GM21528 (cell line): ENCODE data around the gene STARD5.
"Not testable (repeated sequence)": the region's sequence is repeated elsewhere in the genome, so short reads cannot be mapped to it uniquely, and the experiment has no call there.

Source experiments
- ATAC-seq: cut with Tn5 transposase; IDR thresholded peaks from one replicate; pipeline ENCODE4 v1.9.1; 2021; ENCODE audit warnings: mild to moderate bottlenecking, moderate library complexity; ENCODE audit not compliant: unreplicated experiment, low FRiP score

STARD5 gene

GRCh38 chr15:81338170-81339007 lies 14.4 kb upstream of the STARD5 start:
- no peak for ATAC-seq

- ATAC-seq, result no peak
Measured at GRCh38 chr15:81337713-81338157, 13.8 kb upstream of the STARD5 start.

GRCh38 chr15:81337241-81337640 lies 13.3 kb upstream of the STARD5 start:
- no peak for ATAC-seq

- ATAC-seq, result no peak
Measured at GRCh38 chr15:81336568-81336967, 12.6 kb upstream of the STARD5 start.

- ATAC-seq, result no peak
Measured at GRCh38 chr15:81335631-81336030, 11.7 kb upstream of the STARD5 start.

GRCh38 chr15:81334768-81335435 lies 11.0 kb upstream of the STARD5 start:
- no peak for ATAC-seq

GRCh38 chr15:81333363-81333762 lies 9.4 kb upstream of the STARD5 start:
- ATAC-seq, result no peak

- ATAC-seq, result no peak
Measured at GRCh38 chr15:81332326-81332725, 8.4 kb upstream of the STARD5 start.

GRCh38 chr15:81331600-81331999 lies 7.7 kb upstream of the STARD5 start:
- ATAC-seq, result no peak

GRCh38 chr15:81331141-81331540 lies 7.2 kb upstream of the STARD5 start:
- ATAC-seq, result not testable (repeated sequence)

- no peak for ATAC-seq
Measured at GRCh38 chr15:81330366-81331090, 6.6 kb upstream of the STARD5 start.

- no peak for ATAC-seq
Measured at GRCh38 chr15:81329446-81329845, 5.5 kb upstream of the STARD5 start.

GRCh38 chr15:81327516-81327915 lies 3.6 kb upstream of the STARD5 start:
- ATAC-seq, result no peak

GRCh38 chr15:81326466-81327212 lies 2.7 kb upstream of the STARD5 start:
- no peak for ATAC-seq

GRCh38 chr15:81323559-81323943 lies 390 bp downstream of the STARD5 start:
- peak; percentile 26 for ATAC-seq

- ATAC-seq, result no peak
Measured at GRCh38 chr15:81322676-81323253, 1.2 kb downstream of the STARD5 start.

GRCh38 chr15:81321667-81322066 lies 2.3 kb downstream of the STARD5 start:
- no peak for ATAC-seq

GRCh38 chr15:81317642-81318017 lies 6.3 kb downstream of the STARD5 start:
- no peak for ATAC-seq

- ATAC-seq, result no peak
Measured at GRCh38 chr15:81316267-81316666, 7.7 kb downstream of the STARD5 start.

GRCh38 chr15:81315452-81316175 lies 8.3 kb downstream of the STARD5 start:
- ATAC-seq, result no peak
